ENCODE data around the gene PRKN. TPM values are rescaled to one million over a fixed set of nuclear protein-coding genes. Genes with fewer than 3 reads are reported as not detected.

PRKN gene
- total and polyA plus RNA-seq, 2 experiments from 2014 or later, result 2.3 to 3.9 TPM

GRCh38 chr6:161613711-161614110, 1113.9 kb downstream of the PRKN start:
- H3K27ac ChIP-seq, result no peak overlapping the region
- no peaks in the 10 kb centered on the region for H3K36me3 ChIP-seq (replicated peaks; ENCODE audit: insufficient read depth, low read depth)
- no peaks in the 10 kb centered on the region for H3K79me2 ChIP-seq
- 89% methylated on average over 2 of the region's 2 CpGs for WGBS (ENCODE audit: low lambda C conversion rate, missing lambda C conversion rate)
- H3K9me3 ChIP-seq (ENCODE audit: low read depth), result no peaks in the 10 kb centered on the region
- no peak for DNase-seq (ENCODE audit: low spot score)
- no peaks in the 10 kb centered on the region for H3K9me2 ChIP-seq (replicated peaks; ENCODE audit: insufficient read depth)
- no peak overlapping the region for H3K4me3 ChIP-seq
- no peaks in the 10 kb centered on the region for H4K20me1 ChIP-seq (ENCODE audit: insufficient read depth, poor library complexity, severe bottlenecking)
- H2AFZ ChIP-seq, result no peak overlapping the region
- H3K4me2 ChIP-seq, result no peak overlapping the region
- TF ChIP-seq EZH2 (IDR thresholded peaks at IDR 0.05; ENCODE audit: borderline replicate concordance) (no peak), CTCF (IDR thresholded peaks at IDR 0.05; ENCODE audit: poor library complexity) (no peak), EZH2phosphoT487 (IDR thresholded peaks at IDR 0.05; ENCODE audit: low read depth, severe bottlenecking, unreplicated experiment) (no peak)
- H3K4me1 ChIP-seq (ENCODE audit: insufficient read depth), result no peaks in the 10 kb centered on the region
- H3K27me3 ChIP-seq, result no peaks in the 10 kb centered on the region

- Histone ChIP-seq H3K9me3 (ENCODE audit: low read depth) (no peaks in the 10 kb centered on the region), H3K79me2 (no peaks in the 10 kb centered on the region), H3K4me3 (no peak overlapping the region), H3K27ac (no peak overlapping the region), H3K27me3 (no peaks in the 10 kb centered on the region), H3K4me1 (ENCODE audit: insufficient read depth) (no peaks in the 10 kb centered on the region), H3K9me2 (replicated peaks; ENCODE audit: insufficient read depth) (no peaks in the 10 kb centered on the region), H4K20me1 (ENCODE audit: insufficient read depth, poor library complexity, severe bottlenecking) (no peaks in the 10 kb centered on the region), H3K4me2 (no peak overlapping the region), H3K36me3 (replicated peaks; ENCODE audit: insufficient read depth, low read depth) (no peaks in the 10 kb centered on the region), H2AFZ (no peak overlapping the region)
- no peak for DNase-seq (ENCODE audit: low spot score)
- 95% methylated on average over 3 of the region's 3 CpGs for WGBS (ENCODE audit: low lambda C conversion rate, missing lambda C conversion rate)
- TF ChIP-seq EZH2phosphoT487 (IDR thresholded peaks at IDR 0.05; ENCODE audit: low read depth, severe bottlenecking, unreplicated experiment), result no peak
- TF ChIP-seq CTCF (IDR thresholded peaks at IDR 0.05; ENCODE audit: poor library complexity), result no peak
- TF ChIP-seq EZH2 (IDR thresholded peaks at IDR 0.05; ENCODE audit: borderline replicate concordance), result no peak
Observed at GRCh38 chr6:161608771-161609170, 1118.8 kb downstream of the PRKN start.

GRCh38 chr6:161607696-161608297, 1119.8 kb downstream of the PRKN start:
- Histone ChIP-seq H3K4me2 (no peak overlapping the region), H2AFZ (no peak overlapping the region), H3K36me3 (replicated peaks; ENCODE audit: insufficient read depth, low read depth) (no peaks in the 10 kb centered on the region), H3K9me3 (ENCODE audit: low read depth) (no peaks in the 10 kb centered on the region), H3K4me3 (no peak overlapping the region), H3K27ac (no peak overlapping the region), H3K9me2 (replicated peaks; ENCODE audit: insufficient read depth) (no peaks in the 10 kb centered on the region), H4K20me1 (ENCODE audit: insufficient read depth, poor library complexity, severe bottlenecking) (no peaks in the 10 kb centered on the region), H3K27me3 (no peaks in the 10 kb centered on the region), H3K4me1 (ENCODE audit: insufficient read depth) (no peaks in the 10 kb centered on the region), H3K79me2 (no peaks in the 10 kb centered on the region)
- TF ChIP-seq EZH2phosphoT487 (IDR thresholded peaks at IDR 0.05; ENCODE audit: low read depth, severe bottlenecking, unreplicated experiment), result no peak
- TF ChIP-seq EZH2 (IDR thresholded peaks at IDR 0.05; ENCODE audit: borderline replicate concordance), result no peak
- no peak for TF ChIP-seq CTCF (IDR thresholded peaks at IDR 0.05; ENCODE audit: poor library complexity)
- 89% methylated on average over 6 of the region's 6 CpGs for WGBS (ENCODE audit: low lambda C conversion rate, missing lambda C conversion rate)
- no peak for DNase-seq (ENCODE audit: low spot score)
